Cardiac septum (tissue), 1 donor: ENCODE results near the gene PDPR. TPM values are rescaled to one million over a fixed set of nuclear protein-coding genes. Genes with fewer than 3 reads are reported as not detected.
A peak's percentile ranks its signal among the peaks of the same experiment; 100 is the strongest.
"Not testable (repeated sequence)": the region's sequence is repeated elsewhere in the genome, so short reads cannot be mapped to it uniquely, and the experiment has no call there.

Experiments used
- DNase-seq: peaks from one replicate; pipeline ENCODE4 v3.0.0-alpha.2; 2020; ENCODE audit warnings: low spot score
- intact Hi-C: fragments of 100-400 bp; cut with DNase I; formaldehyde crosslinking; loops from one replicate; pipeline ENCODE4 v1.14.0; 2022
- long read RNA-seq: library from polyadenylated mRNA; unstranded; transcript quantifications from one replicate; pipeline ENCODE4 v2.0.0, GENCODE V29; 2021
- total RNA-seq: library from RNA; stranded (reverse); fragmentation: NEBNext Ultra II Directional; extraction: Animal tissue kit (Norgen Biotek cat#: 25700); gene quantifications from one replicate; pipeline ENCODE4 v1.2.1, GENCODE V29; 2021
- donor health status: DM: no; HTN: no; CAD: no.

Gene PDPR
- total RNA-seq: 22.5 TPM
- long read RNA-seq, partial matches to known transcripts: 1 of 18 reads
- long read RNA-seq, other reads (novel, unspliced or antisense): 17 of 18 reads

DNA sequence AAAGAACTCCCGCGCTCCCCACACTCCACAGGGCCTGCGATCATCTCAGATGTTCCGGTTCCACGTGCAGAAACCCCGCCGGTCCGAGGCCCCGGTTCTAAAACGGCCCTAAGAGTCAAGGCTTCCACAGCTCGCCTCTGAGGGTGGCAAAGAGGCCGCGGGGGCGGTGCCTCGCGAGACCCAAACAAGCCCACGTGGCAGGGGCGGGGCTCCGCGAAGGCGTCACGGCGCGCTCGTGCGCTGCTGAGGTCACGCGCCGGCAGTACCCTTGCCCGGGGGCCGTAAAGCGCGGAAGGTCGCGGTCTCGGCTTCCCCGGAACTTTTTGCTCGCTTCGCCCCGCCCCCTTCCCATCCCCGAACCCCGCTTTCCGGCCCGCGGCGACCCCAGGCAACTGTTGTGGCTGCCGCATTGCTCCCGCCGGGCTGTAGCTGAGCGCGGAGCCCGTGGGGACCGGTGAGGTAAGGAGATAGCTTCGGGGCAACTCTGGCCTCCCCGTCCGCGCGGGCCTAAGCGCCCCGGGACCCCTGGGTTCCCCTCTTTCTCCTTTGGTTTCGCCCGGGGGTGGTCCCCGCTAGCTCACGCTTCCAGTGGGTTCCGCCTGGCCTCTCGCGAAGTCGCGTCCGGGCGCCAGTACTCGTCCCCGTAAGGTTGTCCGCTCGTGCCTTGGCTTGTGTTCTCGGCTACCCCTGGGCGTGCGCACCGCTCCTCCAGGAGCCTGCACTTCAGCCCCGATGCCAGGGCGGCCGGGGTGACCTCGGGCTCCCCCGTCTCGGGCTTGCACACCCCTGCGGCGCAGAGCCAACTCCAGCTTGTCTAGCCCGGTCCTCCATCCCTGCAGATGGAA, at the start of gene PDPR:
Gene PDPR, plus strand, starts transcription at position 351 of the 845 bp plus-strand sequence. CDS start 6,161 bp downstream, outside the sequence.
- intact Hi-C loops: not testable (repeated sequence)
- DNase-seq: peak; percentile 96

DNA sequence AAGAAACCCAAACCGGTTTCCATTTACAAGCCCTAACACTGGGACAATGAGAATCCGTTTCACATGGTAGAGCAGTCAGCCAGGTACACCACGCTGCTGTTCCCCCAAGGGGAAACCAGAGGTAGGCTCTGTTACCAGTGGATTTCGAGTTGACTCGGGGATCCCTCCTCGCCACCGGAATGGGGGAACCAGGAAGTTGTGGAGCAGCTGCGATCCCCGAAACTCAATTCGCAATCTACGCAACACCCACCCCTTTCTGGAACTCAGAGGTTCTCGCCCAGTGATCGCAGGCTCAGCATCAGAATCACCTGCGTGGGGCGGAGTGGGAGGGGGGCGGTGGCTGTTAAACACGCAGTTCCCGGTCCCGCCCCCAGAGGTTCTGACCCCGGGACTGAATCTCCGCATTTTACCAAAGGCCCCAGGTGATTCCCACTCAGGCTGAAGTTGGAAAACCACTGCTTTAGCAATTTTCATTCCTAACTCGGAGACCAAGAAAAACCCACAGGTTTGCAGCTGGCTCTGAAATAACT, 49.2 kb upstream of the PDPR start:
- intact Hi-C loops: not testable (repeated sequence)
- peak; percentile 78 for DNase-seq

DNA sequence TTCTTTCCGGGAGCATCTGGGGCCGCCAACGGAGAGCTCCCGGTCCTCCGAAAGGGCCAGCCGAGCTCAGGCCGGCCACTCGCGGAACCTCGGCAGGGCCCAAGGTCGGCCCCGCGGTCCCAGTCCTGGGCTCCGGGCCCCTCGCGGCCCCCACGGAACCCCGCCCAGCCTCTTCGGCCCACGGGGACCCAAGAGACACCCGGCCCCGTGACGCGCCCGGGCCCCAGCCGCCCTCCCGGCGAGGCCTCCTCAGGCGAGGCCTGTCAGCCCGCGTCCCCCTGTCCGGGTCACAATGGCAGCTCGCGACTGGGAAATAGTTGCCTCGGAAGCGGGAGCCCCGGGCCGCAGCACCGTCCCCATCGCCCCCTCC, 48.8 kb upstream of the PDPR start:
- intact Hi-C loops, DNase-seq: not testable (repeated sequence)

DNA sequence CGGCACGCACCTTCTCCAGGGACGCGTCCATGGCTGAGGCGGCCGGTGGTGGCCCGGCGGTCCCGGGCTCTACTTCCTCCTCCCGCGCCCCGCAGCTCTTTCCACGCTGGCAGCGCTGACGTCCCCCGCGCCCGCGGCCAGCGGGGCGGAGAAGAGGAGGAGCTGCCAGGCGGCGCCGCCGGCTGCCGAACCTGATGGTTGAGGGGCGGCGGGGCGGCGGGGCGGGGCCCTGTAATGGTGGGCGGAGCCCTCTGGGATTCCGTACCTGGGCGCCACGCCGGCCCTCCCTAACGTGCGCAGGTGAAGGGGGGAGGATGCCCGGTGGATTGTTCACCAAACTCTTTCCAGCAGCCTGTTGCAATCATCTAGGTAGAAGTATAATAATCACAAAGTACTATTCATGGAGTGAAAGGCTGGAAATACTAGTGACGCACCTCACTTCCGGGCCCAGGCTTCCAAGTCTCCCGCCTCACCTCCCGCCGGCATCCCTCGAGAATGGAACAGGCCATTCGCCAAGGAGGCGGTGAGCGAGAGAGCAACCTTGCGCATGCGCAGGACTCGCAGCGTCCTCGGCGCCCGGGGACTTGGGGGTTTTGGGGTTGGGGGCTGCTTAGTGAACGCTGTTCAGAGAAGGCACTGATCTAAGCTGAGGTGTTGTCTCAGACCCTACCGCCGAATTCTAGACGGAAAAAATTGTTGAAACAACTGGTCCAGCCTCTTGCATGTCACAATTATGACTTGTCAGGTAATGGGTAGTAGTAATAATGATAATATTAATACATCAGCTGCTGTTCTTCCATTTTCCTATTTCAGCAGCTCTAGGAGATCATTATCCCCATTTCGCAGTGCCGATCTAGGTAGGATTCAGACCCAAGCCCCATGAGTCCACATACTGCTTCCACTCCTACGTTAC, 48.1 kb upstream of the PDPR start:
- intact Hi-C loops: not testable (repeated sequence)

DNA sequence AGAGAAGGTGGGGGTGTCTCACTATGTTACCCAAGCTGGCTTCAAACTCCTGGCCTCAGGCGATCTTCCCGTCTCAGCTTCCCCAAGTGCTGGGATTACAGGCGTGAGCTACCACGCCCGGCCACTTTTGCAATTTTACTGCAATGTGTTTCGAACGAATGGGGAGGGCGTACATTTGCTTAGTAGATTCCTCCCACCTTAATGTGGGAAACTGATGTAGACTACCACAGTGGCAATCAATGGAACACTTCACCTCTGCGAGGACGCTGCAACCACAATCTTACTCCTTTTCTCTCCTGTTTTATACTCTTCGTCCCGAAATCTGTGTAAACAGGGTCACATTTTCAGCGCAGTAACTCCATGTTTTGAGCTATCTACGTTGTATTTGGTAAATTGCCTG, 47.4 kb upstream of the PDPR start:
- intact Hi-C loops, DNase-seq: not testable (repeated sequence)

More for the DNA sequence above, 48.1 kb upstream of the PDPR start:
- peak; percentile 92 for DNase-seq

DNA sequence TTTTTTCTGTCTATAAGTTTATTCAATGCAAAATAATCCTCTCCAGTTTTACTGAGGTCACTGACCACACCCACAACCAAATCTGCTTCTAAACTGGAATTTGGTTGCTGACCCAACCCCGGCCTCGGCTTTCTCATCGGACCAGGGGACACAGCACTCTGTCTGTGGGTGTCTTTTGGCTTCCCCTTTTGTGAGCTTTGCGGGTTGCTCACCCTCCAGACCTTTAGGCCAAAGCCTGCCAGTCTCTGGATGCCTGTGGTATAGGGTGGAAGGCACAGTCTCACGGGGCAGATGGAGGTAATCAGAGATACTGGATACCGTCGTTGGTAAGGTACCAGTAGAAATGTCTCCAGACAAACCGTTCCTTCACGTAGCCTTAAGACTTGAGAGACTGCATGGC, 35.1 kb upstream of the PDPR start:
- DNase-seq, intact Hi-C loops: not testable (repeated sequence)

DNA sequence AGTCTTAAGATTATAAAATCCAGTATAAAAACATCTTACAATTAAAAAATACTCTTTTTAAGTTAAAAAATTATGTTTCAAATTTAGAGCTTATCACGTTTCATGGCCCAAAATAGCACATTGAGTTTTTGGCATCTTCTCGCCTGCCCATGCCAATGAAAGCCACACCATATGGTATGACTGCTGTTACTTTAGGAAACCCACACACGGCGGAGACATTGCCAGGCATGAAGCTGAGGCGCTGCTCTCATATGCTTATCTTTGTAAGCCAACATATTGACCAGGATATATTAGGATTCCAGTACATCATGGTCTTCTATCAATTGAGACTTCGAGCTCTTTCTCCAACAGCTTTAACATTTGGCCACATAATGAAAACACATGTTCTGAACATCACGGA, 32.9 kb upstream of the PDPR start:
- DNase-seq, intact Hi-C loops: not testable (repeated sequence)

DNA sequence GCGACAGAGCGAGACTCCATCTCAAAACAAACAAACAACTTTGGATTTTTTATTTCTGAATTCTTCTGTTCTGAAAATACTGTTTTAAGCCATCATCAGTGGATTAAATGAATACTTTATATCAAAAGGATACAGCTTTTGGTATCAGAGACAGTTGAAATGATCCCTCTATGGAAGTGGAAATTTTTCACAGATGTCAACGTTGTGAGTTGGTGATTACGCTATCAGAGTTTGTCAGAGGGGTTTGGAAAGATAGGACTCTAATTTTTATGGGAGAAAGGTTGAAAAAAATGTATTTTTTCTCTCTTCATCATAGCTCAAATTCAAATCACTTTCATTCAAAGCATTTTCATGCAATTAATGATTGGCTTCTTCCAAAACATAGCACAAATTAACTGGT, 30.2 kb upstream of the PDPR start:
- intact Hi-C loops, DNase-seq: not testable (repeated sequence)

DNA sequence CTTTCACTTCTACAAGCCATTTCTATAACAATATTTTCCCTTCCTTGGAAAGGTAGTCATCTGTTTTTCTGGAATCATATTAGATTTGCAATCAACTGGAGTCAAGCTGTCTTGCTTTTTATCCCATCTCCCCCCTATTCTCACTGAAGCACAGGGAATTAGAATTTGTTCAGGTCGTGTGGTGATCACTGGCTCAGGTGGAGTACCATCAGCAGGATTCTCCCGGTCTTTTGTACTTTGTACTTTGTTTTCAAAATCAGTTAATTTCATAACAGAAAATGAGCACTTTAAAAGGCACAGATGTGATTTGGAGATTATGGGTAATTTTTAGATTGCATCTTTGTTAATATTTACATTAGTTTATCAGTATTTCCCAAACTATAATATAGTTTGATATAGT, 26.0 kb upstream of the PDPR start:
- DNase-seq, intact Hi-C loops: not testable (repeated sequence)

DNA sequence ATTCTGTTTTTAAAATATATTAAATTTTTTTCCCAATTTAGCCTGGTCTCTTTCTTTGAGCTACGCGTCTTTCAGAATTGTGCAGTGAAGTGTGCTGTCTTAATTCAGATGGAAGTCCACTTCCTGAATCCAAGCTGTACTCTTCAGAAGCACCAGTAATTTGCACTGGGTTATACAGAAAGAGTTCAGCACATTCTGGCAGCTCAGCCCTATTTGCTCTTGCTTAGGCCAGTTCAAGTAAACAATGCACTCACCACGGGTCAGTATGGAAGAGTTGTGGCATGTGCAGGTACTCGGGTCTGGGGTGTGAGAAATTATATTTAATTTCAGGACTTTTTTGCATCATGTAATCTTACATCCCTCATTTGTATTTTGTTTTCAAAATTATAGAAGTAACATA, 25.3 kb upstream of the PDPR start:
- intact Hi-C loops, DNase-seq: not testable (repeated sequence)

DNA sequence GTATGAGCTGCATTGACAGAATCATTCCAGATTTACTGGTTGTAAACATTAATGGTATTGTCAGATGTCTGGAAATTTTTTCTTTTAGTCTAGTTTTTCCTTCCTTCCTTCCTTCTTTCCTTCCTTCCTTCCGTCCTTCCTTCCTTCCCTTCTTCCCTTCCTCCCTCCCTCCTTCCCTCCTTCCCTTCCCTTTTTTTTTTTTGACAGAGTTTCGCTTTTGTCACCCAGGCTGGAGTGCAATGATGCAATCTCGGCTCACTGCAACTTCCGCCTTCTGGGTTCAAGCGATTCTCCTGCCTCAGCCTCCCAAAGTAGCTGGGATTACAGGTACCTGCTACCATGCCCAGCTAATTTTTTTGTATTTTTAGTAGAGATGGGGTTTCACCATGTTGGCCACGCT, 24.8 kb upstream of the PDPR start:
- DNase-seq, intact Hi-C loops: not testable (repeated sequence)

DNA sequence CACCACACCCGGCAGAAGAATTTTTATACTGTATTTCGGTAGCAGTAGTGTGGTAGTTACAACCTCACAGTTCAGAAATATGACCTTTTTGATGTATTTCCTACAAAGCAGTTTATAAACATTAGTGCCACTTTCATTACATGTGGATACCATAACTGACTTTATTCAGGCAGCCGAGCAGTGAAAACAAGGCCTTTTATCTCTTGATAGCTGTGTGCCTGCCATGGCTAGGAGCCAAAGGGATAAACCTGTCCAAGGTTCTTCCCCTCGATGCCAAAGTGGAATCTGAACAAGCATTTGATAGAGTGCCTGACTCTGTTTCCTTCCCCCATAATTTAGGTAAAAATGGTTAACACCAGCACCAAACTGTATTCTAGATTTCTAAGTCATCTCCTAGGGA, 23.0 kb upstream of the PDPR start:
- DNase-seq, intact Hi-C loops: not testable (repeated sequence)

DNA sequence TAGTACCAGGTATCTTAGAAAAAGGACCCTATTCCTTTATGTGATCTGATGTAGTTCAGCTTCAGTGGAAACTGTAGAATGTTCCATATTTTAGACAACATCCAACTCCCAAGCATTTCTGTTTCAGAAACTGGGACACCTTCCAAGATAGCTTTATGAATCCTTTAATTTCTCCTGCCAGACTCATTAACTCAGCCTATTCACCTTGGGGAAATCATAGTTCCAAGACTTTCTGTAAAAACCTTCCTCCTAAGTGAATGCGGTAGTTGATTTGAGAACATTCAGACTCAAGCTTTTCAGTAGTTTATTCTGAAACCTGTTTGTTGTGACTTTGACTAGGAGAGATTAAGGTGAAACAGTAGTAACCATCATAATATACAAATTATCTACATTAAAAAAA, 20.0 kb upstream of the PDPR start:
- intact Hi-C loops: not testable (repeated sequence)

DNA sequence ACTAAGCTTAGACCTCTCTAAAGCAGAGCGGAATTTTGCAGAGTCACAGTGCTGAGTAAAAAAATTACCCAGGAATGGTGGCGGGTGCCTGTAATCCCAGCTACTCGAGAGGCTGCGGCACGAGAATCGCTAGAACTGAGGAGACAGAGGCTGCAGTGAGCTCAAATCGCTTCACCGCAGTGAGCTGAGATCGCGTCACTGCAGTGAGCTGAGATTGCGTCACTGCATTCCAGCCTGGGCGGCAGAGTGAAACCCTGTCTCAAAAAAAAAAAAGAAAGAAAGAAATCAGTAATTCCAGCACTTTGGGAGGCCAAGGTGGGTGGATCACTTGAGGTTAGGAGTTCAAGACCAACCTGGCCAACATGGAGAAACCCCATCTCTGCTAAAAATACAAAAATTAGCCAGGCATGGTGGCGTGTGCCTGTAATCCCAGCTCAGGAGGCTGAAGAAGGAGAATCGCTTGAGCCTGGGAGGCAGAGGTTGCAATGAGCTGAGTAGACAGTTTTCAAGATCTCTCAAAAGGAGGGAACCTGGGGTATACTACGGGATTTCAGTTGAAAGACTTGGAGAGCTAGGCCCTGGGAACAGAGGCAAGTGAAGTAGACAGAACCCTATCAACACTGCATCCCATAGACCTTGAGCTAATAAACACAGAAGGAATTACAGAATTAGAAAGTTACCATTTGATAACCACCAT, 4.4 kb upstream of the PDPR start:
- DNase-seq, intact Hi-C loops: not testable (repeated sequence)

More for the DNA sequence above, 20.0 kb upstream of the PDPR start:
- not testable (repeated sequence) for DNase-seq

DNA sequence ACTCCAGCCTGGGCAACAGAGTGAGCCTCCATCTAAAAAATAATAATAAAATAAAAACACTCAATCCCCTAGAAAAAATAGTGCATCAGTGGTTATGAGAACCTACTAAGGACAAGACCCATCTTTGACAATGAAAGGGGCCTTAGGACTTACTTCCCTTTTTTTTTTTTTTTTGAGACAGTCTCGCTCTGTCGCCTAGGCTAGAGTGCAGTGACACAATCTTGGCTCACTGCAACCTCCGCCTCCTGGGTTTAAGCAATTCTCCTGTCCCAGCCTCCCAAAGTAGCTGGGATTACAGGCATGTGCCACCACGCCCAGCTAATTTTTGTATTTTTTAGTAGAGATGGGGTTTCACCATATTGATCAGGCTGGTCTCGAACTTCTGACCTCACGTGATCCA, 2.0 kb upstream of the PDPR start:
- intact Hi-C loops, DNase-seq: not testable (repeated sequence)

DNA sequence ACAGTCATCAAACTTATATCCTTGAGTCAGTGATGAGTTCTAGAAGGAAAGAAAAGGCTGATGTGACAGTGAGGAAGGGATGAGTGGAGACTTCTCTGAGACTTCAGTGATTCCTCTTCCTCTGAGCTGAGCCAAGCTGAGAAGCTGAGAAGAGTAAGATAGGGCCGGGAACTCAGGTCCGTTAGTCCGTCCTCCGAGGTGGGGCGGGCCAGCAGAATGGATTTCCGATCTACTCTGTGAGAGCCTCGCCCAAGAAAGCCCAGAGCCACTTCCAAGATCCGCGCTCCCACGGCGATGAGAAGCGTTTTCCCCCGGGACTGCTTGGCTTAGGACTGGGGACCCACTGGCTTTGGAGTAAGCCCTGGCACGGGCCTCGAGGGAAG, 542 bp upstream of the PDPR start:
- DNase-seq, intact Hi-C loops: not testable (repeated sequence)

DNA sequence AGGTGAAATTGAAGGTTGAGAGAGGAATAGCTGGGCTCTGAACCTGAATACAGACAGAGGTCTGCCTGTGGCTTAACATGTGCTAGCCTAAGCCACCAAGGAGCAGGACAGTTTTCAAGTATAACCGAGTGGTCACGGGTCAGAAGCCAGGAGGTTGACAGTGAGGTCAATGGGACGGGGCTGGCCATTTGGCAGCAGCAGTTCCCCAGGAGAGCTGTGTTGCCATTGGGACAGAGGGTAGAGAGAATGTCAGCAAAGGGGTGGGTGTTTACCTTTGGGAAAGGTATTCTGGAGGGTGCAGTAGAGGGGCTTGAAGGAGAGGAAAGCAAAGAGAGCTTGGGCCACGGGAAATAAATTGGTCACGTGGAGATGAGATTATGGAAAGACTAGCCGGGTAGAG, 4.2 kb downstream of the PDPR start:
- intact Hi-C loops, DNase-seq: not testable (repeated sequence)

DNA sequence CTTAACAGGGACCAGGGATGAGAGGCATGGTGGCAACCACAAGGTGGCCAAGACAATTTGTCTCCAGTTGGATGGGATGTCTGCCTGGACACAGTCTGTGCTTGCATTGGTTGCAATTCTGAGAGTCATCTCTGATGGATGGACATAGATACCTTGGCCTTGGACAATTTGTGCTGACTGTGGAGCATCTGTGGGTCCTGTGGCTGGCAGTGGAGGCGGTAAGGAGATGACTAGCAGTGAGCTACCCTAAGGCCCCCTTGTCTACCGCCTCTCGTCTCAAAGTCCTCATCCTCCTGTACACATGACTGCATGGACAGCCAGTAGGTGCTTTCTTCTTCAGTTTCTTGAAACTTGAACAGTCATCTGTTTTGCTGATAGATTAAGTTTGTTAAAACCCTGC, 4.6 kb downstream of the PDPR start:
- intact Hi-C loops, DNase-seq: not testable (repeated sequence)

DNA sequence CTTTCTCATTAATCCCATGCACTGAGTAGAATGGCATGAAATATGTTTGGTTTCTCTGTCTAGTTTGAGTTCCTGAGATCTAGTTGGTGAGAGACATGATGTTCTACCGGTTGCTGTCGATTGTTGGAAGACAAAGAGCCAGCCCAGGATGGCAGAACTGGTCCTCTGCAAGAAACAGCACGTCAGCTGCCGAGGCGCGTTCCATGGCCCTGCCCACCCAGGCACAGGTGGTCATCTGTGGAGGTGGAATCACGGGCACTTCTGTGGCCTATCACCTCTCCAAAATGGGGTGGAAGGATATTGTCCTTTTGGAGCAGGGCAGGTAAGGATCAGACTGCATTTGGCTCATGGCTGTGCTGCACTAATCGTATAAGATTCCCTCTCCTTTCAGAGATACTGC, 6.3 kb downstream of the PDPR start:
- intact Hi-C loops: not testable (repeated sequence)

More for the DNA sequence above, 6.3 kb downstream of the PDPR start:
- not testable (repeated sequence) for DNase-seq
